ENCODE data around the gene ULK4.
"Not testable (repeated sequence)": the region's sequence is repeated elsewhere in the genome, so short reads cannot be mapped to it uniquely, and the experiment has no call there.

ULK4 gene

DNA sequence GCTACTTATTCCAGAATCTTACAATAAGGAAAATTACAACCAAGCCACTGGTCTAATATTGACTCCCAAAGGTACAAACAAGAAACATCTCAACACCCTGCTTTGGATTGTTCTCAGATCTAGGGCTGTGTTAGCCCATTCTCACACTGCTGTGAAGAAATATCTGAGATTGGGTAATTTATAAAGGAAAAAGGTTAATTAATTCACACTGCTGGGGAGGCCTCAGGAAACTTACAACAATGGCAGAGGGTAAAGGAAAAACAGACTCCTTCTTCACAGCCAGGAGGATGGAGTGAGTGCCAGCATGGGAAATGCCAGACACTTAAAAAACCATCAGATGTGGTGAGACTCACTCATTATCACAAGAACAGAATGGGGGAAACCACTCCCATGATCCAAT, 208.3 kb downstream of the ULK4 start:
- DNase-seq = no peak

GRCh38 chr3:41751597-41751996, 210.3 kb downstream of the ULK4 start:
- no peak for DNase-seq

DNA sequence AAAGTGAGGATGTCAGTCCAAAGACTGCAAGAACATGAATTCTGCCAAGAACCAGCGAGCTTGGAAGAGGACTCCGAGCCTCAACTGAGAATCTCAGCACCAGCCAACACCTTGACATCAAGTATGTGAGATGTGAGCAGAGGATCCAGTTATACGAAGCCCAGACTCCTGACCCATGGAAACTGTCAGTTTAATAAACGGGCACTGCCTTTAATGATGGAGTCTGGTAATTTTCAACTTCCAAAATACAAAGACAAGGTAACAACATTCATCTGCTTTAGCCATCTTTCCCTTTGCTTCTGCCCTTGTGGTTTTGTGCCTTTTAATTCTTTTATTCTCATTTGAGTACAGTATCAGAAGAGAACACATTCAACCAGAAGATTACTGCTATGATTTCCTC, 211.9 kb downstream of the ULK4 start:
- no peak for DNase-seq

DNA sequence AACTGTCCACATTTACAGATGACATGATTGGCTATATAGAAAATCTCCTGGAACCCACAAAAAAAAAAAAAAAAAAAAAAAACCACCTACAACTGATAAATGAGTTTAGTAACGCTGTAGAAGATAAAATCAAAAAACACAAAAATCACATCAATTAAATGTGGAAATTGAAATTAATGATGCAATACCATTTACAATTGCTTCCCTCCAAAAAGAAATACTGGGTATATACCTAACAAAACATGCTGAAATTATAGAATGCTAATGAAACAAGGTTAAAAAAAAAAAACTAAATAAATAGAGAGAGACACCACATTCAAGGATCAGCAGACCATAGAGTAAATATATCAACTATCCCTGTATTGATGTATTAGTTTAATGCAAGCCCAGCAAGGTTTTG, 215.7 kb downstream of the ULK4 start:
- DNase-seq = no peak

GRCh38 chr3:41742121-41742520, 219.8 kb downstream of the ULK4 start:
- DNase-seq = no peak

GRCh38 chr3:41740374-41740886, 221.5 kb downstream of the ULK4 start:
- no peak for DNase-seq

- DNase-seq = no peak
Observed at GRCh38 chr3:41726891-41727290, 235.0 kb downstream of the ULK4 start.

DNA sequence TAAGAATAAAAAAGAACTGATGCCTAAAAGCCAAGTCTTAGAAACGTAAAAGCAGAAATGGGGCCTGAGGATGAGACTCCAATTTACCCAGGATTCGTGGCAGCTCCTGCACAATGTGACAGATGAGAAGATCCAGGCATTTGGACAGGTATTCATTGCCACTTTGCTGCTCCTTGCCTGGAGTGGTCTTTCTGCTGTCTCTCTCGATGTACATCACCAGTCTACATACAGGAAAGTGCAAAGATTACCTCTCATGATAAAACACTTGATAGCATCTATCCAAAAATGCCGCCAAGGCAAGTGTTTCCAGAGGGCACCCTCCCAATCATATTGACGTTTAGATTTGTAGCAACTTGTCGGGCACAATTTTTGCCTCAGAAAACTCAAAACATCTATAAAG, 244.3 kb downstream of the ULK4 start:
- no peak for DNase-seq

DNA sequence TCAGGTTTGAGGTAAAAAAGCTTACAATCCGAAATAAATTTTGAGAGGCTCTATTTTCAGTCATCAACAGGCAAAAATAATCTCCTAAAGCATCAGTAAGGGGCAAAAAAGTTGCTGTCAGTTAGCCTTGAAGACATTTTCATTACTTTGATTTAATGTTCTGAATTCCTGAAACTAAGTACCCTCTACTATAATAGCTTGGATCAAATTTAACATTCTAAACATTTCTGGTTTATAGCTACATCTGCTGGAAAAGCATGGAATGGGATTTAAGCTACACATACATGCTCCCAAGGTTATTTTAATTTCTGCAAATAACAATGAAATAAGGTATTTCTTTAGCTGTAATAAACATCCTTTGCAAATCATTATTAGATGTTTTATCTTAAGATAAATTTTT, 245.4 kb downstream of the ULK4 start:
- DNase-seq = no peak

- no peak for DNase-seq
Observed at GRCh38 chr3:41715376-41715775, 246.5 kb downstream of the ULK4 start.

- no peak for DNase-seq
Observed at GRCh38 chr3:41711651-41712050, 250.3 kb downstream of the ULK4 start.

DNA sequence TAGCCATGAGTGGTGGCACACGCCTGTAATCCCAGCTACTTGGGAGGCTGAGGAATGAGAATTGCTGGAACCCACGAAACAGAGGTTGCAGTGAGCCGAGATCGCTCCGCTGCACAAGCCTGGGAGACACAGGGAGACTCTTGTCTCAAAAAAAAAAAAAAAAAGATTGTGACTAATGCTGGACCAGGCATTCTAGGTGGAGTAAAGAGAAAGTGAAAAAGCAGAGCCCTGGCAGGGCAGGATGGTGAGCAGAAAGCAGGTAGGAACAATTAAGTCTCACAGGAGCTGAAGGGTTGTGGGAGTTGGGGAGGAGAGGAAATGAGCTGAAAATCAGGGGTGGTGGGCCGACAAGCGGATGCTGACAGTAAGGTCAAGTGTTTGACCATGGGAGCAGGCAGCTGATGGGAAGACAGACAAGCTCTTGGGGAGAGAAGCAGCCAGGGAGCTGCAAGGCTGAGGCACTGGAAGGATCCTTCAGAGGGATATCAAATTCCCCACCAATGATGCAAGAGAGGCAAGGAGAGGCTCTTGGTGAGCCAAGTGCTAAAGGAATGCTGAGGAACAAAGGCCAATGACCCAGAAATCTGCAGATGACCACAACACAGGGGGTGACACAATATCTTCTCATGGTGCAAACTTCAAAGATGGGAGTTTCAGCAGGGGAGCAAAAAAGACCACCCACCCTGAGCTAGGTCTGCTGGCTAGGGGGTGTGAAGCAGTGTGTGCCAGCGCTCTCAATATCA, 251.1 kb downstream of the ULK4 start:
- DNase-seq = no peak

GRCh38 chr3:41709213-41709612, 252.7 kb downstream of the ULK4 start:
- not testable (repeated sequence) for DNase-seq

DNA sequence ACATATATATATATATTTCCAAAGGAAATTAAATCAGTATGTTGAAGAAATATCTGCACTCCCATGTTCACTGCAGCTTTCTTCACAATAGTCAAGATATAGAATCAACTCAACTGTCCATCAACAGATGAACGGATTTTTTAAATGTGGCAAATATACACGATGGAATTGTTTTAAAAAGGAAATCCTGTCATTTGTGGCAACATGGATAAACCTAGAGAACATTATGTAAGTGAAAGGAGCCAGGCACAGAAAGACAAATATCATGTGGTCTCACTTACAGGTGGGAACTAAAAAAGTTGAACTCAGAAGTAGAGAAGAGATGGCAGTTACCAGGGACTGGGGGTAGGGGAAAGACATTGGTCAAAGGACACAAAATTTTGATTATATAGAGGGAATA, 253.7 kb downstream of the ULK4 start:
- DNase-seq = no peak

DNA sequence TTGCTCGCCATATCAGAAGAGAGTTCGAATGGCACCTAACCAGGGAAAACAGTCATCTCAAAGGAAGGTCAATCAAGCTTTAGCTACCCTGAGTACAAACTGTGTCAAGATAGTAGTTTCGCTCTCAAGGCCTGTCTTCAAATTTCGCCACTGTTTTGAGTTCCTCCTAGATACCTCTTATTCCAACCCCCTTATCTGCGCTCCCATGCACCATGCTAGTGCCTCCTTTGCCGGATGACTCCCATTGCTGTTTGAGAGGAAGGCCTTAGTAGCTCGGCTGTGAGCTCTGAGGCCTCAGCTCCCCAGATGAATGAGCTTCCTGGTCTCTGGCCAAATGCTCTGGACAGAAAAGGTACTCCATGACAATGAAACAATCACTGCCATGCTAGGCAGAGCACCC, 256.0 kb downstream of the ULK4 start:
- no peak for DNase-seq

DNA sequence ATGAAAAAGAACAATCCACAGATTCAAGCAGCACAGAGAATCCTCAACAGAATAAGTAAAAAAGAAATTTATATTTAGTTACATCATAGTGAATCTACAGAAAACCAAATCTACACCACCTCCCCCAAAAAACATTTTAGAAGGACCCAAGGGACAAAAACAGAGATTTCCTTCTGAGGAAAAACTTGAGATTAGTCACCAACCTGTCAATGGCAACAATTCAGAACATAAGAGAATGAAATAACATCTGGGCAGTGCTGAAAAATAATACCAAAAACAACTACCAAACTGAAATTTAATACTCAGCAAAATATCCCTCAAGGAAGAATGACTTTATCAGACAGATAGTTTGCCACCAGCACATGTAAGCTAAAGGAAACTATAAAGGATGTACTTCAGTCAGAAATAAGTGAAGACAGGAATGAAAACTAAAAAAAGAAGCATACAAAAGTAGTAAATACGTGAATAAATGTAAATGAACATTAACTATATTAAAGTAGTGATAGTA, 260.7 kb downstream of the ULK4 start:
- no peak for DNase-seq

GRCh38 chr3:41700155-41700554, 261.7 kb downstream of the ULK4 start:
- no peak for DNase-seq

DNA sequence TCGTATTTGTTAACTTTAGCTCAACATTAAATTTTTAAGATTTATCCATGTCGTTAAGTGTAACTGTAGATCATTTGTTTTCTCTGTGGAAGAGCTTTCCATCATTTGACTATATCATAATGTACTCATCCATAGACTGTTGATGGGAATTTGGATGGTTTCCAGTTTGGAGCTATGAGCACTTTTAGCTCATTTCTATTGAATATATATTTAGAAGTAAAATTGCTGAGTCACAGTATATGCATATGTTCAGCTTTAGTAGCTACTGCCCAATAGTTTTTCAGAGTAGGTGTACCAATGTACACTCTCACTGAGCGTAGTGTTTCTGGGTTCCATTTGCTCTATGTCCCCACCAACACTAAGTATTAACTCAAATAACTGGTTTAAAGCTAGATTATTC, 263.0 kb downstream of the ULK4 start:
- DNase-seq = no peak

- DNase-seq = no peak
Observed at GRCh38 chr3:41697702-41698101, 264.2 kb downstream of the ULK4 start.

- DNase-seq = not testable (repeated sequence)
Observed at GRCh38 chr3:41695806-41696205, 266.1 kb downstream of the ULK4 start.

- DNase-seq = no peak
Observed at GRCh38 chr3:41693799-41694198, 268.1 kb downstream of the ULK4 start.

DNA sequence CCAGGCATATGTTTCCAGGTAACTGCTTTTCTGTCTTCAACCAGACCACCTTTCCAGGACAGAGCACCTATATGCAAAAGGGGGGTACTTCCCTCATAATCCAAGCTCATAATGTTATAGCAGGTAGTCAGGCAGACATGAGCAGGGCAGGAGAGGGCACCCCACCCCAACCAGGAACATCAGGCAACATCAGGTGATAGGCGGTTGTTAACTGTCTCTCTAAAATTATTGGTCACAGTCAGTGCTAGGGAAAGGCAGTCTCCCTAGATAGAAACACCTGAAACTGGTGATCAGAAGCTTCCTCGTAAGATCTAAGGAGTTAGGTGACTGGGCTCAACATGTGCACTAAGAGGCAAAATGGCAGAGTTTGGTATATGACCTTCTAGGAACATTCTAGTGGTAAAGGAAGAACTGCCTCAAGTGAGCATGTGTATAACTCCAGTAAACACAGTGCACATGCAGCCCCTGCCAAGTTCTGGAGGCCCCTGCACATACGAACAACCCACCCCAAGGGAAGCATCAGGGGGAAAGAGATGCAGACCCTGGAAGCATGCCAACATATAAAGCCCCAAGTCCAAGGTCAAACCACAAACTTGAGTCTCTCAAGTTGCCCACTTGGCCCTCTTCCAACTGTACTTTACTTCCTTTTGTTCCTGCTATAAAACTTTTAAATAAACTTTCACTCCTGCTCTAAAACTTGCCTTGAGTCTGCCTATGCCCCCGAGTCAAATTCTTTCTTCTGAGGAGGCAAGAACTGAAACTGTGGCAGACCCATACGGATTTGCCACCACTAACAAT, 270.9 kb downstream of the ULK4 start:
- DNase-seq = no peak

DNA sequence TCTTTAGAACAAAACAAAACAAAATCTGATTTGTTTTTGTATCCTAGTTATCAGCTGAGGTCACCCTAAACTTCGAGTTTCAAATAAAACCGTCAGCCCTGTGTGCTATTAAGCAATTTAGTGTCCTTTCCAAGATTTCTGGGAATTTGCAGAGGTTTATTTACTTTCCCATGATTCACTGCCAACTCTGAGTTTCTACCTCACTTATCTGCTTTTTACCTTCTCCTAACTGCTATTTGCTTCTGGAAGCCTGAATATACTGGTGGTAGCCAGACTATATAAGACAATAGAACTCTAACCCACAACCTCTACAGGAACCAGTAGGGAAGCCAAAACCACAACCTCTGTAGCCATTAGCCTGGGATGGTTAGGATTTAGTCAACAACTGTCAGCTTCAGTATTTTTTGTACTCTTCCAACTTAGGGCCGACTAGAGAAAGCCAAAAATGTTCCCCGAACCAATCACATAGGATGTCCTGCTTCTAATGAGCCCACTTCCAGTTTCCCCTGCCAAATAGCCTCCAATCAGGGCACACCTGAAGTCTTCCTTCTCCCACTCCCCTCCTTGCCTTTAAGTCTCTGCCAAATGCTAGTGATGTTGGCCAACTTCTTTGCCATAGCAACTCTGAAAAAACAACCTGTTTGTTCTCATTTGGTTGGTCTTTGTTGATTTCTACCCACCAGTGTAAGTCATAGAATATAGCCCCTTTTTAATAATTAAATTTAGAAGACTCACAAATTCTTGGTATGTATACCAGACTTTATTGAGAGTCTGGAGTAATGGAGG, 273.1 kb downstream of the ULK4 start:
- DNase-seq = no peak
